GM18519 (cell line): Measurements from ENCODE around the gene SPEN.
"Not testable (repeated sequence)": the region's sequence is repeated elsewhere in the genome, so short reads cannot be mapped to it uniquely, and the experiment has no call there.

Experiments
- ATAC-seq: cut with Tn5 transposase; IDR thresholded peaks from one replicate; pipeline ENCODE4 v1.9.1; 2021; ENCODE audit warnings: mild to moderate bottlenecking, moderate library complexity; ENCODE audit not compliant: unreplicated experiment, low FRiP score

Gene SPEN

GRCh38 chr1:15892857-15893599, 45.5 kb downstream of the SPEN start:
- not testable (repeated sequence) for ATAC-seq

- ATAC-seq: no peak
These were observed 47.7 kb downstream of the SPEN start for GRCh38 chr1:15895233-15895632.

GRCh38 chr1:15896841-15897610, 49.5 kb downstream of the SPEN start:
- ATAC-seq: not testable (repeated sequence)

GRCh38 chr1:15899266-15899665, 51.8 kb downstream of the SPEN start:
- no peak for ATAC-seq

GRCh38 chr1:15900662-15901279, 53.3 kb downstream of the SPEN start:
- ATAC-seq: no peak

- no peak for ATAC-seq
These were observed 55.4 kb downstream of the SPEN start for GRCh38 chr1:15902882-15903281.

- ATAC-seq: no peak
These were observed 61.1 kb downstream of the SPEN start for GRCh38 chr1:15908597-15908996.

GRCh38 chr1:15911141-15911540, 63.6 kb downstream of the SPEN start:
- ATAC-seq: no peak

GRCh38 chr1:15911927-15912326, 64.4 kb downstream of the SPEN start:
- ATAC-seq: no peak

GRCh38 chr1:15913607-15914006, 66.1 kb downstream of the SPEN start:
- not testable (repeated sequence) for ATAC-seq

GRCh38 chr1:15915991-15916390, 68.5 kb downstream of the SPEN start:
- no peak for ATAC-seq

- ATAC-seq: no peak
These were observed 68.9 kb downstream of the SPEN start for GRCh38 chr1:15916417-15916816.

GRCh38 chr1:15916916-15917315, 69.4 kb downstream of the SPEN start:
- no peak for ATAC-seq

GRCh38 chr1:15918962-15919715, 71.6 kb downstream of the SPEN start:
- ATAC-seq: no peak

- ATAC-seq: no peak
These were observed 75.7 kb downstream of the SPEN start for GRCh38 chr1:15923241-15923640.

GRCh38 chr1:15926448-15926847, 78.9 kb downstream of the SPEN start:
- ATAC-seq: not testable (repeated sequence)

GRCh38 chr1:15928971-15929965, 81.8 kb downstream of the SPEN start:
- ATAC-seq: no peak

- no peak for ATAC-seq
These were observed 83.9 kb downstream of the SPEN start for GRCh38 chr1:15931401-15931800.

- no peak for ATAC-seq
These were observed 84.4 kb downstream of the SPEN start for GRCh38 chr1:15931884-15932283.

GRCh38 chr1:15932612-15933011, 85.1 kb downstream of the SPEN start:
- ATAC-seq: no peak
